GM06990 (cell line): ENCODE results near the gene E2F2.
A peak's percentile ranks its signal among the peaks of the same experiment; 100 is the strongest.

Experiments
- DNase-seq: peaks from one replicate; pipeline ENCODE4 v3.0.0-alpha.2; 2011; ENCODE audit not compliant: insufficient read length; ENCODE audit errors: extremely low read depth
- H3K27me3 ChIP-seq: replicated peaks from 2 replicates; pipeline ENCODE4 v1.6.0; 2011; ENCODE audit warnings: low read length; ENCODE audit not compliant: control insufficient read depth, insufficient read depth
- H3K36me3 ChIP-seq: 2 replicates; pipeline ENCODE4 v1.5.1; 2011; ENCODE audit warnings: low read length; ENCODE audit not compliant: control insufficient read depth, insufficient read depth
- H3K4me3 ChIP-seq: replicated peaks from 2 replicates; pipeline ENCODE4 v1.5.1; 2011; ENCODE audit warnings: low read depth, mild to moderate bottlenecking, control low read depth, low read length
- TF ChIP-seq, protein P1 (sequence below): IDR thresholded peaks from 2 replicates; pipeline ENCODE4 v1.5.1; 2011; ENCODE audit warnings: low read length, control low read depth, mild to moderate bottlenecking, inconsistent platforms; ENCODE audit not compliant: insufficient read depth, poor library complexity, severe bottlenecking

E2F2 gene

GRCh38 chr1:23565776-23566175, 34.7 kb upstream of the E2F2 start:
- DNase-seq = no peak
- Histone ChIP-seq H3K36me3 (no peaks in the 10 kb centered on the region), H3K27me3 (no peaks in the 10 kb centered on the region), H3K4me3 (no peak overlapping the region)
- TF ChIP-seq, protein P1, sequence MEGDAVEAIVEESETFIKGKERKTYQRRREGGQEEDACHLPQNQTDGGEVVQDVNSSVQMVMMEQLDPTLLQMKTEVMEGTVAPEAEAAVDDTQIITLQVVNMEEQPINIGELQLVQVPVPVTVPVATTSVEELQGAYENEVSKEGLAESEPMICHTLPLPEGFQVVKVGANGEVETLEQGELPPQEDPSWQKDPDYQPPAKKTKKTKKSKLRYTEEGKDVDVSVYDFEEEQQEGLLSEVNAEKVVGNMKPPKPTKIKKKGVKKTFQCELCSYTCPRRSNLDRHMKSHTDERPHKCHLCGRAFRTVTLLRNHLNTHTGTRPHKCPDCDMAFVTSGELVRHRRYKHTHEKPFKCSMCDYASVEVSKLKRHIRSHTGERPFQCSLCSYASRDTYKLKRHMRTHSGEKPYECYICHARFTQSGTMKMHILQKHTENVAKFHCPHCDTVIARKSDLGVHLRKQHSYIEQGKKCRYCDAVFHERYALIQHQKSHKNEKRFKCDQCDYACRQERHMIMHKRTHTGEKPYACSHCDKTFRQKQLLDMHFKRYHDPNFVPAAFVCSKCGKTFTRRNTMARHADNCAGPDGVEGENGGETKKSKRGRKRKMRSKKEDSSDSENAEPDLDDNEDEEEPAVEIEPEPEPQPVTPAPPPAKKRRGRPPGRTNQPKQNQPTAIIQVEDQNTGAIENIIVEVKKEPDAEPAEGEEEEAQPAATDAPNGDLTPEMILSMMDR = no peak

DNA sequence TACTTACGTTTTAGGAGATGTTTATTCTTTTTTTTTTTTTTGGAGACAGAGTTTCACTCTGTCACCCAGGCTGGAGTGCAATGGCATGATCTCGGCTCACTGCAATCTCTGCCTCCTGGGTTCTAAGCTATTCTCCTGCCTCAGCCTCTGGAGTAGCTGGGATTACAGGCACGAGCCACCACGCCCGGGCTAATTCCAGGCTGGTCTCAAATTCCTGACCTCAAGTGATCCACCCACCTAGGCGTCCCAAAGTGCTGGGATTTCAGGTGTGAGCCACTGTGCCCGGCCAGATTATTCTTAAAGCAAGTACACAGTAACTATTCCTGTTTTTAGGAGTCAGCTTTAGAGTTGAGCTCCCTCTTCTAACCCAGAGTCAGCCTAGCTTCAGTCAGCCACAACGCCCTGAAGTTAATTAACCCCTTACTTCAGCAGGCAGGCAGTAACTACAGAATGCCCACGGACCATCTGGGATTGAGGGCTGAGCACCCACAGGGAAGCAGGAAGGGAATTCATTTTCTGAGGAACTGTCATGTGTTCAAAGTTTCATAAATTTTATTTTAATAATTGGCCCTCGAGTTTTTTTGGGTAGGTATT, 33.6 kb upstream of the E2F2 start:
- TF ChIP-seq, protein P1 = no peak
- DNase-seq = no peak
- Histone ChIP-seq H3K36me3 (no peaks in the 10 kb centered on the region), H3K4me3 (no peak overlapping the region), H3K27me3 (no peaks in the 10 kb centered on the region)

- TF ChIP-seq, protein P1 = no peak
- Histone ChIP-seq H3K4me3 (no peak overlapping the region), H3K36me3 (no peaks in the 10 kb centered on the region), H3K27me3 (no peaks in the 10 kb centered on the region)
- DNase-seq = no peak
Measured at GRCh38 chr1:23563755-23564374, 32.8 kb upstream of the E2F2 start.

DNA sequence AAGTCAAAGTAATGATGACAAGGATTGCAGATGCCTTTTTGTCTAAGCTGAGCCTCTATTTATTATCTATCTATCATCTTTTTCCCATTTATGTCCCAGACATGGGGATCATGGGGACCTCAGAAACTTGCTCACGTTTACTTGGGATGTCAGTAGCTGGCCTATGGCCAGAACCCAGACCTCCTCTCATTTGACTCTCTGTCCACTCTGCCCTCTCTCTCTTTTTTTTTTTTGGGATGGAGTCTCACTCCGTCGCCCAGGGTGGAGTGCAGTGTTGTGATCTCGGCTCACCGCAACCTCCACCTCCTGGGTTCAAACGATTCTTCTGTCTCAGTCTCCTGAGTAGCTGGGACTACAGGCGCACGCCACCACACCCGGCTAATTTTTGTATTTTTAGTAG, 32.0 kb upstream of the E2F2 start:
- TF ChIP-seq, protein P1 = no peak
- no peaks in the 10 kb centered on the region for H3K36me3 ChIP-seq
- no peak overlapping the region for H3K4me3 ChIP-seq
- DNase-seq = no peak
- H3K27me3 ChIP-seq = no peaks in the 10 kb centered on the region

- DNase-seq = peak; percentile 81
- Histone ChIP-seq H3K27me3 (no peaks in the 10 kb centered on the region), H3K4me3 (no peak overlapping the region), H3K36me3 (no peaks in the 10 kb centered on the region)
- TF ChIP-seq, protein P1 = no peak
Measured at GRCh38 chr1:23562137-23562876, 31.3 kb upstream of the E2F2 start.
